ENCODE results near the gene PNMT.

PNMT gene

GRCh38 chr17:39669897-39670735, 1.9 kb downstream of the PNMT start:
- ChIA-PET POLR2A (interaction anchor here (0.7 to 4.0 kb wide), 4 partner anchors 17 to 59 kb away, joined by 5 to 17 read pairs (median 8); partner anchors contain the start of genes ERBB2 and PGAP3), CTCF (interaction anchor here (0.6 to 11.6 kb wide), 8 partner anchors 19 to 463 kb away, joined by 3 to 168 read pairs (median 20); partner anchors contain the start of genes MIEN1 and PPP1R1B)
- Histone ChIP-seq H3K27ac (ENCODE audit: extremely low read depth, low read depth, low read length) (no peak overlapping the region), H3K9me3 (ENCODE audit: control insufficient read depth, insufficient read depth, low read depth, low read length) (no peaks in the 10 kb centered on the region), H3K36me3 (ENCODE audit: control insufficient read depth in 2 of 2, insufficient read depth in 1 of 2, low read length in 2 of 2) (no peaks in the 10 kb centered on the region), H3K4me3 (ENCODE audit: low read depth, low read length) (no peak overlapping the region), H3K4me1 (ENCODE audit: control insufficient read depth, insufficient read depth, low read length) (peaks cover 5% of the 10 kb centered on the region)
- no peak for TF ChIP-seq ZBTB11 (tag by site-specific recombination; conservative IDR thresholded peaks at IDR 0.05; ENCODE audit: low read depth)
- no peak for TF ChIP-seq ZNF280C (tag by site-specific recombination; IDR thresholded peaks at IDR 0.05)
- TF ChIP-seq HIC1 (tag by site-specific recombination; IDR thresholded peaks at IDR 0.05), result 0 out of 2 replicates have a peak, but pooled peaks have one; percentile 19
- no peak for TF ChIP-seq BCL6B (tag by site-specific recombination; IDR thresholded peaks at IDR 0.05)

GRCh38 chr17:39670746-39671145, 2.5 kb downstream of the PNMT start:
- Histone ChIP-seq H3K36me3 (ENCODE audit: control insufficient read depth in 2 of 2, insufficient read depth in 1 of 2, low read length in 2 of 2) (no peaks in the 10 kb centered on the region), H3K9me3 (ENCODE audit: control insufficient read depth, insufficient read depth, low read depth, low read length) (no peaks in the 10 kb centered on the region), H3K27ac (ENCODE audit: extremely low read depth, low read depth, low read length) (no peak overlapping the region), H3K4me3 (ENCODE audit: low read depth, low read length) (no peak overlapping the region), H3K4me1 (ENCODE audit: control insufficient read depth, insufficient read depth, low read length) (peaks cover 7% of the 10 kb centered on the region)
- POLR2A ChIA-PET, result interaction anchor here (0.6 to 4.0 kb wide), 5 partner anchors 17 to 59 kb away, joined by 3 to 17 read pairs (median 7); partner anchors contain the start of genes ERBB2, PGAP3 and PPP1R1B
- CTCF ChIA-PET, result interaction anchor here (0.6 to 11.6 kb wide), 10 partner anchors 19 to 464 kb away, joined by 3 to 168 read pairs (median 10); partner anchors contain the start of genes MIEN1 and PPP1R1B
- TF ChIP-seq PRDM2 (tag by site-specific recombination; IDR thresholded peaks at IDR 0.05; ENCODE audit: borderline replicate concordance) (no peak), OSR2 (tag by site-specific recombination; IDR thresholded peaks at IDR 0.05) (no peak), ZNF2 (tag by site-specific recombination; IDR thresholded peaks at IDR 0.05) (no peak), ZNF600 (tag by site-specific recombination; IDR thresholded peaks at IDR 0.05) (peak; percentile 61; the same call in 1 of the 2 replicates), ZNF354C (tag by site-specific recombination; IDR thresholded peaks at IDR 0.05; ENCODE audit: borderline replicate concordance, low read depth) (no peak)
